Measurements from ENCODE around the gene ATG4B. TPM values are rescaled to one million over a fixed set of nuclear protein-coding genes. Genes with fewer than 3 reads are reported as not detected.

Gene ATG4B
- total RNA-seq, 1 donor from 2014 or later = 83.2 TPM

GRCh38 chr2:241599615-241600014, 37.9 kb upstream of the ATG4B start:
- Mint-ChIP-seq H3K27me3 (ENCODE audit: low read depth, unreplicated experiment) (no peaks in the 10 kb centered on the region), H3K4me1 (ENCODE audit: low read depth, unreplicated experiment) (no peaks in the 10 kb centered on the region), H3K4me3 (ENCODE audit: unreplicated experiment) (no peak overlapping the region), H3K27ac (ENCODE audit: unreplicated experiment) (no peak overlapping the region), H3K9me3 (ENCODE audit: unreplicated experiment) (no peaks in the 10 kb centered on the region), H3K36me3 (ENCODE audit: low read depth, unreplicated experiment) (peaks cover 25% of the 10 kb centered on the region)
- Histone ChIP-seq H3K36me3 (ENCODE audit: insufficient read depth, low read length) (peaks cover 8% of the 10 kb centered on the region), H3K4me2 (ENCODE audit: low read length) (no peak overlapping the region), H3K79me2 (ENCODE audit: insufficient read depth, low read length) (no peaks in the 10 kb centered on the region), H3K27me3 (ENCODE audit: insufficient read depth, low read length) (no peaks in the 10 kb centered on the region), H3K9ac (ENCODE audit: low read length) (no peak overlapping the region), H3K9me3 (ENCODE audit: insufficient read depth, low read depth, low read length) (no peaks in the 10 kb centered on the region), H4K20me1 (ENCODE audit: insufficient read depth, low read length) (peaks cover 13% of the 10 kb centered on the region), H2AFZ (ENCODE audit: low read depth, low read length) (no peak overlapping the region), H3K4me1 (ENCODE audit: insufficient read depth, low read length) (no peaks in the 10 kb centered on the region), H3K4me3 (ENCODE audit: insufficient read depth, low read depth, low read length) (no peak overlapping the region), H3K27ac (ENCODE audit: low read depth, low read length) (no peak overlapping the region)
- FAIRE-seq = no peak
- TF ChIP-seq EZH2 (IDR thresholded peaks at IDR 0.05; ENCODE audit: insufficient read depth, low read length) (no peak), CTCF (IDR thresholded peaks at IDR 0.05; ENCODE audit: insufficient read depth, low read depth, low read length) (no peak)
- DNase-seq (ENCODE audit: low read depth) = no peak

GRCh38 chr2:241601841-241602240, 35.7 kb upstream of the ATG4B start:
- no peaks in the 10 kb centered on the region for H3K27me3 ChIP-seq (ENCODE audit: insufficient read depth, low read length)
- no peak overlapping the region for H3K4me3 Mint-ChIP-seq (ENCODE audit: unreplicated experiment)
- TF ChIP-seq CTCF (IDR thresholded peaks at IDR 0.05; ENCODE audit: insufficient read depth, low read depth, low read length) (no peak), EZH2 (IDR thresholded peaks at IDR 0.05; ENCODE audit: insufficient read depth, low read length) (no peak)
- H4K20me1 ChIP-seq (ENCODE audit: insufficient read depth, low read length) = peaks cover 7% of the 10 kb centered on the region
- H3K27me3 Mint-ChIP-seq (ENCODE audit: low read depth, unreplicated experiment) = no peaks in the 10 kb centered on the region
- H3K4me2 ChIP-seq (ENCODE audit: low read length) = no peak overlapping the region
- no peaks in the 10 kb centered on the region for H3K4me1 Mint-ChIP-seq (ENCODE audit: low read depth, unreplicated experiment)
- H2AFZ ChIP-seq (ENCODE audit: low read depth, low read length) = no peak overlapping the region
- peaks cover 28% of the 10 kb centered on the region for H3K36me3 Mint-ChIP-seq (ENCODE audit: low read depth, unreplicated experiment)
- H3K9ac ChIP-seq (ENCODE audit: low read length) = no peak overlapping the region
- no peak overlapping the region for H3K4me3 ChIP-seq (ENCODE audit: insufficient read depth, low read depth, low read length)
- peaks cover 11% of the 10 kb centered on the region for H3K36me3 ChIP-seq (ENCODE audit: insufficient read depth, low read length)
- no peak overlapping the region for H3K27ac ChIP-seq (ENCODE audit: low read depth, low read length)
- no peak for DNase-seq (ENCODE audit: low read depth)
- no peak overlapping the region for H3K27ac Mint-ChIP-seq (ENCODE audit: unreplicated experiment)
- no peaks in the 10 kb centered on the region for H3K9me3 ChIP-seq (ENCODE audit: insufficient read depth, low read depth, low read length)
- no peaks in the 10 kb centered on the region for H3K9me3 Mint-ChIP-seq (ENCODE audit: unreplicated experiment)
- no peak for FAIRE-seq
- no peaks in the 10 kb centered on the region for H3K4me1 ChIP-seq (ENCODE audit: insufficient read depth, low read length)
- H3K79me2 ChIP-seq (ENCODE audit: insufficient read depth, low read length) = peaks cover 1% of the 10 kb centered on the region

- Histone ChIP-seq H3K27ac (ENCODE audit: low read depth, low read length) (no peak overlapping the region), H3K9me3 (ENCODE audit: insufficient read depth, low read depth, low read length) (no peaks in the 10 kb centered on the region), H3K79me2 (ENCODE audit: insufficient read depth, low read length) (peaks cover 4% of the 10 kb centered on the region), H3K27me3 (ENCODE audit: insufficient read depth, low read length) (no peaks in the 10 kb centered on the region), H3K36me3 (ENCODE audit: insufficient read depth, low read length) (peaks cover 9% of the 10 kb centered on the region), H4K20me1 (ENCODE audit: insufficient read depth, low read length) (peaks cover under 1% of the 10 kb centered on the region), H3K4me2 (ENCODE audit: low read length) (no peak overlapping the region), H3K4me1 (ENCODE audit: insufficient read depth, low read length) (no peaks in the 10 kb centered on the region), H3K4me3 (ENCODE audit: insufficient read depth, low read depth, low read length) (no peak overlapping the region), H3K9ac (ENCODE audit: low read length) (no peak overlapping the region), H2AFZ (ENCODE audit: low read depth, low read length) (no peak overlapping the region)
- peaks cover 27% of the 10 kb centered on the region for H3K36me3 Mint-ChIP-seq (ENCODE audit: low read depth, unreplicated experiment)
- no peaks in the 10 kb centered on the region for H3K27me3 Mint-ChIP-seq (ENCODE audit: low read depth, unreplicated experiment)
- no peaks in the 10 kb centered on the region for H3K4me1 Mint-ChIP-seq (ENCODE audit: low read depth, unreplicated experiment)
- no peaks in the 10 kb centered on the region for H3K9me3 Mint-ChIP-seq (ENCODE audit: unreplicated experiment)
- FAIRE-seq = no peak
- H3K4me3 Mint-ChIP-seq (ENCODE audit: unreplicated experiment) = no peak overlapping the region
- TF ChIP-seq EZH2 (IDR thresholded peaks at IDR 0.05; ENCODE audit: insufficient read depth, low read length) = no peak
- TF ChIP-seq CTCF (IDR thresholded peaks at IDR 0.05; ENCODE audit: insufficient read depth, low read depth, low read length) = no peak
- no peak overlapping the region for H3K27ac Mint-ChIP-seq (ENCODE audit: unreplicated experiment)
- DNase-seq (ENCODE audit: low read depth) = no peak
Observed at GRCh38 chr2:241602720-241603119, 34.8 kb upstream of the ATG4B start.
